ENCODE measurements around the gene ZSCAN10. TPM values are rescaled to one million over a fixed set of nuclear protein-coding genes. Genes with fewer than 3 reads are reported as not detected.
"Not testable (repeated sequence)": the region's sequence is repeated elsewhere in the genome, so short reads cannot be mapped to it uniquely, and the experiment has no call there.

The ZSCAN10 gene
- total and polyA plus RNA-seq, 5 donors, result not detected

DNA sequence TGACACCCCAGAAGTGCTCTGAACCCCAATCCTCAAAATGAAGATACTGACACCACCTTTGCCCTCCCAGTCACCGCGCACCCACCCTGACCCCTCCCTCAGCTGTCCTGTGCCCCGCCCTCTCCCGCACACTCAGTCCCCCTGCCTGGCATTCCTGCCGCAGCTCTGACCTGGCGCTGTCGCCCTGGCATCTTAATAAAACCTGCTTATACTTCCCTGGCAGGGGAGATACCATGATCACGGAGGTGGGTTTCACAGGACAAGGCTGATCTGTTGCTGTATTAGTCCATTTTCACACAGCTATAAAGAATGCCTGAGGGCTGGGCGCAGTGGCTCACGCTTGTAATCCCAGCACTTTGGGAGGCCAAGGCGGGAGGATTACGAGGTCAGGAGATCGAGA lies 17.1 kb downstream of the ZSCAN10 start:
- H3K27ac ChIP-seq (ENCODE audit: low read length); H3K9me3 ChIP-seq (ENCODE audit: control insufficient read depth, low read length); H3K4me3 ChIP-seq (ENCODE audit: low read length); ATAC-seq; DNase-seq; H3K27me3 ChIP-seq (ENCODE audit: control insufficient read depth, insufficient read depth); H3K4me1 ChIP-seq (ENCODE audit: control insufficient read depth, insufficient read depth, low read length); intact Hi-C loops (cut with DNase I): not testable (repeated sequence)
- 94% methylated on average over 13 of the region's 13 CpGs for WGBS

DNA sequence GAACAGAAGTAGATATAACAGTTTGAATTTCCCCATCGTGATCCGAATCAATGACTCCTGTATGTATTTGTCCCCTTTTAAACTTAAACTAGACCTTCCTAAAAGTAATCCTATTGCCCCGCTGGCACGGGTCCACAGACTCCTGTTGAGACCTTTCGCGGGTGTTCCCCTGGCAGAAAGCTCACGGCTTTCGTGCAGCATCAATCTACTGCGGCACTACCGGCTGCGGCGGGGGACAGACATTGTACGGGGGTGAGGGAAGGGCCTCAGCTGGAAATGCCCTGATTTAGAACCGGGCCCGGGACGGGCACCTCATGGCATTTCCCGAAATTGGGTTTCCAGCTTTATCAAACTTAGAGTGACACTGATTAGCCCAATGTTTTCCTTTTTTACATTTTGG lies 19.1 kb downstream of the ZSCAN10 start:
- peak in 2 of 3 donors; percentile 28 to 48 for DNase-seq
- H3K27ac ChIP-seq (ENCODE audit: low read length), result no peak overlapping the region
- H3K4me1 ChIP-seq (ENCODE audit: control insufficient read depth, insufficient read depth, low read length), result no peaks in the 10 kb centered on the region
- no peaks in the 10 kb centered on the region for H3K9me3 ChIP-seq (ENCODE audit: control insufficient read depth, low read length)
- intact Hi-C loops (cut with DNase I), result no loop called here
- ATAC-seq, result no peak
- WGBS, result 84% methylated on average over 17 of the region's 17 CpGs
- H3K4me3 ChIP-seq (ENCODE audit: low read length), result no peak overlapping the region
- no peaks in the 10 kb centered on the region for H3K27me3 ChIP-seq (ENCODE audit: control insufficient read depth, insufficient read depth)

DNA sequence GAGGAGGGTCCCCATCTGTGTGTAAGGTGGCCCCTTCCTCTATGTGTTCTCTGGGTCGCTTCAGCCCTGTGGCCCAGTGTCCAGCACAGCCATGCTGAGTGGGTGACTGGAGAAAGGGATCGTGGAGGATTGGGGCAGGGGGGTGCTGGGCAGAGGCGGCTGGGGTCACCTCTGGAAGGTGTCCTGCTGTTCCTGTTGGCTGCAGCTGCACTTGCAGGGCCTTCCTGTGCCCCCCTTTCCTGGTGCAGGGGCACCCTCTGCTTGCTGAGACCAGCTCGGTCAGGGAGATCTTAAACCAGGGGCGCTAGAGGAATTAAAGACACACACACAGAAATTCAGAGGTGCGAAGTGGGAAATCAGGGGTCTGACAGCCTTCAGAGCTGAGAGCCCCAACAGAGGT lies 22.5 kb downstream of the ZSCAN10 start:
- Histone ChIP-seq H3K27ac (ENCODE audit: low read length) (no peak overlapping the region), H3K4me1 (ENCODE audit: control insufficient read depth, insufficient read depth, low read length) (no peaks in the 10 kb centered on the region), H3K9me3 (ENCODE audit: control insufficient read depth, low read length) (no peaks in the 10 kb centered on the region), H3K27me3 (ENCODE audit: control insufficient read depth, insufficient read depth) (no peaks in the 10 kb centered on the region), H3K4me3 (ENCODE audit: low read length) (no peak overlapping the region)
- intact Hi-C loops (cut with DNase I), result no loop called here
- DNase-seq, result no peak
- no peak for ATAC-seq
- whole genome bisulfite sequencing, result 68% methylated on average over 6 of the region's 6 CpGs

DNA sequence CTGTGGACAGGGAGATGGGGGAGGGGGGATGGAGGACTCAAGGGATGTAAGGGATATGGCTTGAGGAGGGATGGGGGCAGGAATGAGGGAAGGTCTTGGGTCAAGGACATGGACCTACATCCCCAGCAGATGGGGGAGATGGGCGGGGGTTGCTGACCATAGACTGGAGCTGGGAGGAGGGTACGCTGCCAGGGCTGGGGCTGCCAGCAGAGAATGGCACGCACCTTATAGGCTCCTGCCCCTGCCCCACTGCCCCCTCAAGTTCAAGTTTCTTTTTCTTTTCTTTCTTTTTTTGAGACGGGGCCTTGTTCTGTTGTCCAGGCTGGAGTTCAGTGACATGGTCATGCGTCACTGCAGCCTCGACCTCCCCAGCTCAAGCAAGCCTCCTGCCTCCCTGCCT lies 23.1 kb downstream of the ZSCAN10 start:
- intact Hi-C loops (cut with DNase I), result not testable (repeated sequence)

DNA sequence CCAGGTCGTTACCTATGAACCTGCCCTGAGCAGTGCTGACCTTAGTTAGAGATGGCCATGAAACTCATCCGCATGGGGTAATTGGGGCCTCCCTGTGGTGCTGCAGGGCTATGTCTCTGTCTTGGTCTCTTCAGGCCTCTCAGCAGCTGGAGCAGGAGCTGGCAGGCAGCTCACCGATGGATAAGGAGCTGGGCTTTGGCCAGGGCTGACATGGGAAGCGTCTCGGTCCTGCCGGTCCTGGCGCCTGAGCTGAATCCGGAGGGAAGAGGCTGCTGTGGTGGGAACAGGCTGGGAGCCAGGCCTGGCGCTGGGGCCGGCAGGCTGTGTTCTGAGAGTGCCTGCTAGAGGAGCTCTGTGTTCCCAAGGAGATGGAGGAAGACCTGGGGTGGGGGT lies 23.6 kb downstream of the ZSCAN10 start:
- ATAC-seq, result peak; percentile 78 to 84
- Histone ChIP-seq H3K27me3 (ENCODE audit: control insufficient read depth, insufficient read depth) (no peaks in the 10 kb centered on the region), H3K4me3 (ENCODE audit: low read length) (no peak overlapping the region), H3K9me3 (ENCODE audit: control insufficient read depth, low read length) (no peaks in the 10 kb centered on the region), H3K27ac (ENCODE audit: low read length) (no peak overlapping the region), H3K4me1 (ENCODE audit: control insufficient read depth, insufficient read depth, low read length) (no peaks in the 10 kb centered on the region)
- peak; percentile 67 to 92 (median 88) for DNase-seq
- WGBS, result 30% methylated on average over 10 of the region's 10 CpGs
- intact Hi-C loops (cut with DNase I), result no loop called here

More for the DNA sequence above, 23.1 kb downstream of the ZSCAN10 start:
- H3K4me3 ChIP-seq (ENCODE audit: low read length); H3K27me3 ChIP-seq (ENCODE audit: control insufficient read depth, insufficient read depth); H3K4me1 ChIP-seq (ENCODE audit: control insufficient read depth, insufficient read depth, low read length); H3K9me3 ChIP-seq (ENCODE audit: control insufficient read depth, low read length); H3K27ac ChIP-seq (ENCODE audit: low read length): not testable (repeated sequence)
- 84% methylated on average over 6 of the region's 6 CpGs for WGBS
- ATAC-seq (peak in 1 of 2 donors; percentile 44), DNase-seq (peak in 1 of 3 donors; percentile 45)

DNA sequence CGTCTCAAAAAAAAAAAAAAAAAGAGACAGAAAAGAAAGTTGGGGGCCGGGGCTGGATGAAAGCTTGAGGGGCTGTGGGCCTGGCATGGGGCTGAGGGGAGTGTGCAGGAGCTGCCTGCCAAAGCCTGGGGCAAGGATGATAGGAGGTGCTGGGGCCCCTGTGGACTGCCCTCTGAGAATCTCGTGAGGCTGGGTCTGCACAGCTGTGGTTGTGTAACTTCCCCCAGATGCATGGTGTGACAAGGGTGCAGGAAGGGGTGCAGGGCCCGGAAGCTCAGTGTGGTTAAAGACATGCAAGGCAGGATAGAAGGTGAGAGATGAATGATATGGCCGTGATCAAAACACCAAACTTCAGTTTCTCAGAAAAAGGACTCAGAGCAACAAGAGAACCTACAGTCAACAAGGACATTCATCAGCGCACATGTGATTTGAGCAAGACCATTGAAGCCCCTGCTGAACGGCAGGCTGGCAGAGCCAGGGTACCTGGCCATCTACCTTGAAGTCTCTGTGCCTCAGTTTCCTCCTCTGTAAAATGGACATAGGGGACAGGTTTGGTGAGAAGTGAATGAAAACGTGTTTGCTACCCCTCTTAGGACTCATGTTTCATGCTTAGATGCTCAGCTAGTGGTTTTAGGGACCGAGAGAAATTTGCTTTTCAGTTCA lies 24.1 kb downstream of the ZSCAN10 start:
- 53% methylated on average over 9 of the region's 9 CpGs for WGBS
- DNase-seq (peak in 1 of 3 donors; percentile 69), ATAC-seq (peak; percentile 18 to 22)
- no peaks in the 10 kb centered on the region for H3K9me3 ChIP-seq (ENCODE audit: control insufficient read depth, low read length)
- no peak overlapping the region for H3K27ac ChIP-seq (ENCODE audit: low read length)
- intact Hi-C loops (cut with DNase I), result no loop called here
- no peaks in the 10 kb centered on the region for H3K27me3 ChIP-seq (ENCODE audit: control insufficient read depth, insufficient read depth)
- H3K4me3 ChIP-seq (ENCODE audit: low read length), result no peak overlapping the region
- H3K4me1 ChIP-seq (ENCODE audit: control insufficient read depth, insufficient read depth, low read length), result no peaks in the 10 kb centered on the region

DNA sequence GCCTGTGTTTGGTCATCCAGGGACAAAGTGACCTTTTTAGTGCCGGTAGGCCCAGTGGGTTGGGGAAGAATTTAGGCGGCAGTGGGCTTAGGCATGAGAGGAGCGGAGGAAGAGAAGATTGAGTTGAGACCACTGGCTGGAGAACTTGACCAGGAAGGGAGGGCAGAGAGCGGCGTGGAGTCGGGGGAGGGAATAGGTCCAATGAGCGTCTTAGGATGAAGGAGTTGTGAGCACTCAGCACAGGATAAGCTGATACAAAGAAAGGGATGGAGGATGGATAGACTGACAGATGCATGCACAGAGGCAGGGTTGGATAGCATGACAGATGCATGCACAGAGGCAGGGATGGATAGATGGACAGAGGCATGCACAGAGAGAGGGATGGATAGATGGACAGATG lies 25.6 kb downstream of the ZSCAN10 start:
- no peaks in the 10 kb centered on the region for H3K4me1 ChIP-seq (ENCODE audit: control insufficient read depth, insufficient read depth, low read length)
- DNase-seq (peak in 1 of 3 donors; percentile 14), ATAC-seq (no peak)
- no peak overlapping the region for H3K4me3 ChIP-seq (ENCODE audit: low read length)
- H3K27me3 ChIP-seq (ENCODE audit: control insufficient read depth, insufficient read depth), result no peaks in the 10 kb centered on the region
- H3K27ac ChIP-seq (ENCODE audit: low read length), result no peak overlapping the region
- WGBS, result 87% methylated on average over 7 of the region's 7 CpGs
- intact Hi-C loops (cut with DNase I), result no loop called here
- H3K9me3 ChIP-seq (ENCODE audit: control insufficient read depth, low read length), result no peaks in the 10 kb centered on the region

DNA sequence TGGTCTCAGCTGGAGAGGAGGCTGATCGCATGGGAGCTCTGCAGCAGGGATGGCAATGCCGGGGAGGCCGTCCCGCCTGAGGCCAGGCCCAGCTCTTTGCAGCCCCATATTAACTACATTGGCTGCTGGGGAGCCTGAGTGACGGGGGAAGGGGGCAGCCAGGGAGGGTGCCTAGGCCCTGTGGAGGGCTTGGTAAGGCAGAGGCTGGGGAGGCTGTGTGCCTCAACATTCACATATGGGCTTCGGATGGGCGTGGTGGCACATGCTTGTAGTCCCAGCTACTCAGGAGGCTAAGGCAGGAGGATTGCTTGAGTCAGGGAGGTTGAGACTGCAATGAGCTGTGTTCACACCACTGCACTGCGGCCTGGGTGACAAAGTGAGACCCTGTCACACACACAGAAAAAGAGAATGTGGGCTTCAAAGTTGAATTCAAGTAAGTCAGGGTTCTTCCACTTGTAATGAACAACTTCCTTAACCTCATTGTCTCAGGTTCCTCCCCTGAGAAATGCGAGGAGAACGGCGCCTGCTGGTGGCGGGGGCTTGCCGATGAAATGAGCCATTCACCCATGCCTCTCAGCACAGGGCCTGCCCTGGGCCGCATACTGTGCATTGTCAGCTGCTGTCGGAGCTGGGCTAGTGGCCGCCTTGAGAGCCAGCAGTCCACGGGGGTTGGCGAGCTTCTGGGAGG lies 26.4 kb downstream of the ZSCAN10 start:
- intact Hi-C loops (cut with DNase I); H3K4me1 ChIP-seq (ENCODE audit: control insufficient read depth, insufficient read depth, low read length); ATAC-seq; H3K27ac ChIP-seq (ENCODE audit: low read length); H3K9me3 ChIP-seq (ENCODE audit: control insufficient read depth, low read length); H3K27me3 ChIP-seq (ENCODE audit: control insufficient read depth, insufficient read depth); DNase-seq; H3K4me3 ChIP-seq (ENCODE audit: low read length): not testable (repeated sequence)
- 61% methylated on average over 16 of the region's 18 CpGs for WGBS

DNA sequence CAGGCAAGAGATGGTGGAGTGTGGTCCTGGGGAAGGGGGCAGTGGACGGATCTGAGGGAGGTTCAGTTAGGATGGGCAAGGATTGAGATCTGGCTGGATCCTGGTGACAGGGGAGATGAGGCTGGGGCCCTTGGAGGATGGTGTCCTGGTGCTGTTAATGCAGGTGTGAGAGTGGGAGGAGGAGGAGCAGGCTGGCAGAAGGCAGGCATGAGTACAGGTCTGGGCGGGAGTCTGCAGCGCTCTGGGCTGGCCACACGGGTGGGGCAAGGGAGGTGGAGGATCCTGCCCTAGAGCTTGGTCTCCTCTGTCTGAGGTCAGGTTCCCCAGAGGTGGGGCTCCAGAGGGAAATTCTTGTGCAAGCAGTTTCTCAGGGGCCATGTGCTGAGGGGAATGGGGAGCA lies 26.9 kb downstream of the ZSCAN10 start:
- H3K4me3 ChIP-seq (ENCODE audit: low read length); H3K9me3 ChIP-seq (ENCODE audit: control insufficient read depth, low read length); intact Hi-C loops (cut with DNase I); H3K27ac ChIP-seq (ENCODE audit: low read length); H3K27me3 ChIP-seq (ENCODE audit: control insufficient read depth, insufficient read depth); H3K4me1 ChIP-seq (ENCODE audit: control insufficient read depth, insufficient read depth, low read length): not testable (repeated sequence)
- WGBS, result 62% methylated on average over 3 of the region's 4 CpGs
- peak in 1 of 3 donors; percentile 36 for DNase-seq
- ATAC-seq, result peak in 1 of 2 donors; percentile 4

DNA sequence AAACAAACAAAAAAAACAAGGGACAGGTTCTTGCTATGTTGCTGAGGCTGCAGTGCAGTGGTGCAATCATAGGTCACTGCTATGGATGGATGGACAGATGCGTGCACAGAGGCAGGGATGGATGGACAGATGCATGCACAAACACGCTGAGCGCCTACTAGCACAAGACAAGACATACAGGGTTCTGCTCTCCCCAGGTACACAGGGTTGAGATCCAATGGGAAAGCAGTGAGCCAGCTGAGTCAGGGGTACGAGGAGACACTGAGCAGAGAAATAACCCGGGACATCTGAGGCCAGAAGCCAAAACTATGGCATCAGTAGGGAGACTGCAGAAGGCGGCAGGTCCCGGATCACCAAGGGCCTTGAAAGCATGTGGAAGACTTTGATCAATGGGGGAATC lies 27.4 kb downstream of the ZSCAN10 start:
- DNase-seq (no peak), ATAC-seq (no peak)
- Histone ChIP-seq H3K27me3 (ENCODE audit: control insufficient read depth, insufficient read depth) (no peaks in the 10 kb centered on the region), H3K4me3 (ENCODE audit: low read length) (no peak overlapping the region), H3K9me3 (ENCODE audit: control insufficient read depth, low read length) (no peaks in the 10 kb centered on the region), H3K4me1 (ENCODE audit: control insufficient read depth, insufficient read depth, low read length) (no peaks in the 10 kb centered on the region), H3K27ac (ENCODE audit: low read length) (no peak overlapping the region)
- intact Hi-C loops (cut with DNase I), result no loop called here
- WGBS, result 90% methylated on average over 7 of the region's 7 CpGs

DNA sequence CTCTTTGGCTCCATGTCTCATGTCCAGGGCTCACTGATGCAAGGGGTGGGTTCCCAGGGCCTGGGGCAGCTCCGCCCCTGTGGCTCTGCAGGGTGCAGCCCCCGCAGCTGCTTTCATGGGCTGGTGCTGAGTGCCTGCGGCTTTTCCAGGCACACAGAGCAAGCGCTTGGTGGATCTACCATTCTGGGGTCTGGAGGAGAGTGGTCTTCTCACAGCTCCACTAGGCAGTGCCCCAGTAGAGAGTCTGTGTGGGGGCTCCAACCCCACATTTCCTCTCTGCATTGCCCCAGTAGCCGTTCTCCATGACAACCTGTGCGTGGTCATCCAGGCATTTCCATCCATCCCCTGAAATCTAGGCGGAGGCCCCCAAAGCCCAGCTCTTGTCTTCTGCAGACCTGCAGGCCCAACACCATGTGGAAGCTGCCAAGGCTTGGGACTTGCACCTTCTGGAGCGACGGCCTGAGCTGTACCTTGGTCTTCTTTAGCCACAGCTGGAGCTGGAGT lies 28.4 kb downstream of the ZSCAN10 start:
- no peaks in the 10 kb centered on the region for H3K9me3 ChIP-seq (ENCODE audit: control insufficient read depth, low read length)
- H3K27ac ChIP-seq (ENCODE audit: low read length), result no peak overlapping the region
- no peak overlapping the region for H3K4me3 ChIP-seq (ENCODE audit: low read length)
- no peak for ATAC-seq
- H3K27me3 ChIP-seq (ENCODE audit: control insufficient read depth, insufficient read depth), result no peaks in the 10 kb centered on the region
- WGBS, result 86% methylated on average over 9 of the region's 9 CpGs
- peak in 2 of 3 donors; percentile 27 to 47 for DNase-seq
- H3K4me1 ChIP-seq (ENCODE audit: control insufficient read depth, insufficient read depth, low read length), result no peaks in the 10 kb centered on the region
- intact Hi-C loops (cut with DNase I), result no loop called here

All from right cardiac atrium (tissue), 5 donors.